GM10248 (cell line): Measurements from ENCODE around the gene NXPE3.

ENCODE experiments used
- CTCF ChIA-PET: fragments of 300-600 bp; sonication (Branson Sonifier 250); formaldehyde crosslinking; extraction: SDS; loops from one replicate; lab custom pipeline; 2021; ENCODE audit warnings: antibody characterized with exemption; lab: Yijun Ruan, JAX
- POLR2A ChIA-PET: fragments of 350-650 bp; sonication (Branson Sonifier 250); formaldehyde crosslinking; extraction: SDS; loops from one replicate; lab custom pipeline; 2020; ENCODE audit warnings: antibody characterized with exemption; lab: Yijun Ruan, JAX
- DNase-seq: peaks from one replicate; pipeline ENCODE4 v3.0.0; 2012; ENCODE audit errors: extremely low spot score
- TF ChIP-seq, protein P1 (sequence below): IDR thresholded peaks from 2 replicates; pipeline ENCODE4 v1.5.1; 2012; ENCODE audit warnings: mild to moderate bottlenecking, low read depth; ENCODE audit errors: extremely low read depth, missing control alignments, control extremely low read depth

The NXPE3 gene

DNA sequence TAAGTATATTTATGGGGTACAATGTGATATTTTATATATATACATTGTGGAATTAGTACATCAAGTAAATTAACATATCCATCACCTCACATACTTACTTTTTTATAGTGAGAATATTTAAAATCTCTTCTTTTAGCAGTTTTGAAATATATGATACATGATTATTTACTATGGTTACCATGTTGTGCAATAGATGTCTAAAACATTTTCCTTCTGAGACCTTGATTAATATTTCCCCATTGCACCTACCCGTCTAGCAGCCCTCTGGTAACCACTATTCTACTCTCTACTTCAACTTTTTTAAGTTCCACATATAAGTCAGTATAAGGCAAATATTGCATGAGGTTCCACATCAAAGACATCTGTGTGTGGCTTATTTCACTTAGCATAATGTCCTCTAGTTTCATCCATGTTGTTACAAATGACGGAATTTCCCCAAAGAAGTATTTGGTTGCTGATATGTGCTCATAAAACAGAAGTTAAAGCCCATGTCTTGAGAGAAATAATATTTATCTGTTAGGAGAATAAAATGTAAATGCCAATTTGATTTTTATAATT, 40.7 kb downstream of the NXPE3 start:
- ChIA-PET CTCF (interaction anchor here (1.3 to 5.7 kb wide), 4 partner anchors 9 to 405 kb away, joined by 6 to 67 read pairs (median 10); no protein-coding TSS in a partner anchor), POLR2A (interaction anchor here (1.2 kb wide), 1 partner anchor 30 kb away, joined by 3 read pairs; the partner anchor contains the start of gene NFKBIZ)
- TF ChIP-seq, protein P1, sequence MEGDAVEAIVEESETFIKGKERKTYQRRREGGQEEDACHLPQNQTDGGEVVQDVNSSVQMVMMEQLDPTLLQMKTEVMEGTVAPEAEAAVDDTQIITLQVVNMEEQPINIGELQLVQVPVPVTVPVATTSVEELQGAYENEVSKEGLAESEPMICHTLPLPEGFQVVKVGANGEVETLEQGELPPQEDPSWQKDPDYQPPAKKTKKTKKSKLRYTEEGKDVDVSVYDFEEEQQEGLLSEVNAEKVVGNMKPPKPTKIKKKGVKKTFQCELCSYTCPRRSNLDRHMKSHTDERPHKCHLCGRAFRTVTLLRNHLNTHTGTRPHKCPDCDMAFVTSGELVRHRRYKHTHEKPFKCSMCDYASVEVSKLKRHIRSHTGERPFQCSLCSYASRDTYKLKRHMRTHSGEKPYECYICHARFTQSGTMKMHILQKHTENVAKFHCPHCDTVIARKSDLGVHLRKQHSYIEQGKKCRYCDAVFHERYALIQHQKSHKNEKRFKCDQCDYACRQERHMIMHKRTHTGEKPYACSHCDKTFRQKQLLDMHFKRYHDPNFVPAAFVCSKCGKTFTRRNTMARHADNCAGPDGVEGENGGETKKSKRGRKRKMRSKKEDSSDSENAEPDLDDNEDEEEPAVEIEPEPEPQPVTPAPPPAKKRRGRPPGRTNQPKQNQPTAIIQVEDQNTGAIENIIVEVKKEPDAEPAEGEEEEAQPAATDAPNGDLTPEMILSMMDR: no peak
- no peak for DNase-seq

GRCh38 chr3:101821503-101821902, 42.5 kb downstream of the NXPE3 start:
- DNase-seq: no peak
- ChIA-PET CTCF (interaction anchor here (0.8 to 5.7 kb wide), 10 partner anchors 11 to 408 kb away, joined by 3 to 67 read pairs (median 4); no protein-coding TSS in a partner anchor), POLR2A (interaction anchor here (0.9 to 1.3 kb wide), 2 partner anchors 8 to 28 kb away, joined by 4 to 7 read pairs; partner anchors contain the start of gene NFKBIZ)
- TF ChIP-seq, protein P1: no peak

DNA sequence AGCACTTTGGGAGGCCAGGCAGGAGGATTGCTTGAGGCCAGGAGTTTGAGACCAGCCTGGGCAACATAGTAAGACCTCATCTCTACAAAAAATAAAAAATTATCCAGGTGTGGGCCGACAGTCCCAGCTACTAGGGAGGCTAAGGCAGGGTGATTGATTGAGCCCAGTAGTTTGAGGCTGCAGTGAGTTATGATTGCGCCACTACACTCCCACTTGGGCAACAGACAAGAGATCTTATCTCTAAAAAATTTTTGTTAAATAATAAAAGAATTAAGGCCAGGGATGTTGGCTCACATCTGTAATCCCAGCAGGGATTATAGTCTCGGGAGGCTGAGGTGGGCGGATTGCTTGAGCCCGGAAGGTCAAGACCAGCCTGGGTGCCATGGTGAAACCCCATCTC, 44.5 kb downstream of the NXPE3 start:
- POLR2A ChIA-PET: interaction anchor here (1.2 kb wide), 1 partner anchor 26 kb away, joined by 3 read pairs; the partner anchor contains the start of gene NFKBIZ
- CTCF ChIA-PET: interaction anchor here (1.0 to 5.7 kb wide), 3 partner anchors 13 to 402 kb away, joined by 3 to 67 read pairs (median 12); partner anchors contain the start of gene NFKBIZ
- DNase-seq: no peak
- TF ChIP-seq, protein P1: no peak

GRCh38 chr3:101824702-101825101, 45.7 kb downstream of the NXPE3 start:
- no peak for DNase-seq
- TF ChIP-seq, protein P1: no peak
- CTCF ChIA-PET: interaction anchor here (0.9 to 5.7 kb wide), 3 partner anchors 14 to 405 kb away, joined by 3 to 67 read pairs (median 12); no protein-coding TSS in a partner anchor
- POLR2A ChIA-PET: interaction anchor here (1.2 kb wide), 1 partner anchor 25 kb away, joined by 3 read pairs; the partner anchor contains the start of gene NFKBIZ

DNA sequence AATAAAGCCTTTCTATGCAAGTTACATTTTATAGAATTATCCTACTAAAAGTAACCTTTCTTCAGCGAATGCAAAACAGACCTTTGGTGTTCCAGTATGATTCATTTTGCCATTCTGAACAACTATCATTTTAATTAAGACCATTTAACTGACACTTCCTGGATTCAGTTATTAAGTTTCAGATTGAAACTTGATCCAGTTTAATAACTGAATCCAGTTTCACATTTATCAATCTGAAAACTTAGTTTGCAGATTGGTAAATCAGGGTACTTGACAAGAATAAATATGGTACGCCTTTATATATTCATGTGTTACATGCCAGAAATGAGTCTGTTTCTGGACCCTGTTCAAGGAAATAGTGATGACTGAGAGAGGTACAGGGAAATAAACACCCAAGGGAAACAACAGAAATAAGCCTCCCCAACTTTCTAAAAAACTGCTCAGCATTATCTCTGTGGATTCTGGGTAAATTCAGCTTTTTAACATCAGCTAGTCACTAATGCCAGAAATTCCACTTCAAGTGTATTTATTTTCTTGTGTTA, 47.0 kb downstream of the NXPE3 start:
- DNase-seq: no peak
- ChIA-PET POLR2A (interaction anchor here (0.5 to 5.6 kb wide), 2 partner anchors 17 to 23 kb away, joined by 3 to 54 read pairs; partner anchors contain the start of gene NFKBIZ), CTCF (interaction anchor here (0.9 to 2.4 kb wide), 3 partner anchors 12 to 399 kb away, joined by 3 to 14 read pairs (median 13); no protein-coding TSS in a partner anchor)
- TF ChIP-seq, protein P1: no peak
